T-helper 9 cell (primary cell): ENCODE data around the gene BNC2.

Source experiments
- DNase-seq: peaks from one replicate; pipeline ENCODE4 v3.0.0-alpha.2; 2020

Gene BNC2

DNA sequence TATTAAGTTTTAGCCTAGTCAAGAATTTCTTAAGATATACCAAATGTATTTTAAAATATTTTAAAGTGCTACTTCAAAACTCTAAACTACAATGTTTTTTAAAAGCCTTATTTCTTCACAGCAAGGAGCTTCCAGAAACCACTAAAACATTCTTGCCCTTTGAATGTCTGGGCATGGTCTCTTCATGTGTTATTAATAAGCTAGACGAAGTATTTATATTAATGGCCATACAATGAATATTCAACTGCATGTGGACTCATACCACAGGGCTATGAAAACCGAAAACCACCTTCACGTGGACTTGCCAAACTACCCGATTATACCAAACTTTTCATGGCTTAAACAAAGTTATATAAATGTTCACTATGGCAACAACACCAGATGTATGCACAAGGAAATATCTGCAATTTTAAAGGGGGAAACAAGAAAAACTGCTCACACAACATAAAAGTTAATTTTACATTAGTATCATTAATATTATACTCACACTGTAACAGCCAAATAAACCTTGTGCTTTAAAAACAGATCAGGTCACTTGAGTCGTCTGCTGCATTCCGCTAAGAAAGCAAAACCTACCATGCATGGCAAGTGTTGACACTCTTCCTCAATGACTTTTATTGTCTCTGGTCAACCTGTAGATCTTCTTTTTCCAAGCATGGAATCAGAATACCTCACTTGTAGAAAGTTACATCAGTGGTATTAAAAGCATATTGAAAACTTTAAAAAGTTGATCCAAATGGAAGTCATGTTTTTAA, 246.3 kb downstream of the BNC2 start:
- no peak for DNase-seq

DNA sequence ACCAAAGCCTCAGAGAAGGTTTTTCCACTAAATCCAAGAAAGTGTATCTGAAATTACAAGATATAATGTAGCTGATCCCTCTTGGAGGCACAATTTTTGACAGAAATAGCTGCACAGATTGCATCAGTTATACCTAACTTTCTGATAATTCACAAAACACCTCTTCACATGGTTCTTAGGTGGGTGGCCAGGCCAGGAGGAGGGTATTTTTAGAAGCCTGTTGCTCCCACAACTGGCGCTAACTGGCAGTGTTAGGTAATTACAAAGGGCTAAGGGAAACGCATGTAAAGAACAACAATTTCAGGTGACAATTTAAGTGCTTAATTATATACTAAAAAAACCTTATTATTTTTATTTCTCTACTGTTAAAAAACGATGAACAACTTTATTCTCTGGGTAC, 247.9 kb downstream of the BNC2 start:
- no peak for DNase-seq

DNA sequence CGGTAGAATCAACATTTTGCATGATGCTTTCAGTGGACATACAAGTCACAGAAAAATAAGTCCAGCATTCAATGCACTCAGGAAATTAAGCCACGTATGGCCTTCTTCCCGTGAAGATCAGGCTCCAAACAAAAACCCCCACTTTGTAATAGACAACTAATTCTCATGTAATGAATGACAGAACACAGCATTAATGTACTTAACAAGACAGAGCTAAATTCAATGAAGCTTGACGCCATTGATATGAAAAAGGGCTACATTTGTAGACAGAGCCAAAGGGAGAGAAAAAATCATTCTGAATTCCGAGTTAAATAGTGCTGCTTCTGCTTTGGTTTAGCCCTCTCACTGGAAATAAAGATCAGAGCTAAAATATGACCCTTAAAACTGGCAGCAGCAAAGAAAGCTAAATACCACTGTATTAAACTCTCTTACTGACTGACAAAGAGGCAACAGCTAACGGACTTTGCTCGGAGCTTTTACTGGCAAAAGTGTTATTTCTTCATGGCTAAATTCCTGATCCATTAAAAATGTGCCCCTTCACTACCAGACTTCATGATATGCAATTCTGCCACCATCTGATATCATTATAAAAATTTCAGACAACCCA, 250.5 kb downstream of the BNC2 start:
- no peak for DNase-seq

DNA sequence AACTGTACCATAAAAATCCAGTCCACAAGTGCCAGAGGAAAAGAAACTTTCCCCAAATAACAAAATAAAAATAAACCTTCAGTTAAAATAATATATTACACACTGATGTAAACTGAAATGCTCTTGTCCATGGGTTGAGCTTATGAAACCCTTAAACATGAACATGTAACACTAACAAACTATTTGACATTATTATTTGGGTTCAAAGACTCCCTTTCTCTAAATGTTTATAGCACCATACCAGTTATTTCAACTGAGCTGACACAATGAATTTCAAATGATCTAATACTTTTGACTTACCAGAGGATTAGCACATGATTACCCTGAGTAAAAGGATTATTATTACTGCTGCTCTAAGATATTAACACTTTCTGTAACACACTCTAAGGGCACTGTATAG, 251.1 kb downstream of the BNC2 start:
- no peak for DNase-seq

DNA sequence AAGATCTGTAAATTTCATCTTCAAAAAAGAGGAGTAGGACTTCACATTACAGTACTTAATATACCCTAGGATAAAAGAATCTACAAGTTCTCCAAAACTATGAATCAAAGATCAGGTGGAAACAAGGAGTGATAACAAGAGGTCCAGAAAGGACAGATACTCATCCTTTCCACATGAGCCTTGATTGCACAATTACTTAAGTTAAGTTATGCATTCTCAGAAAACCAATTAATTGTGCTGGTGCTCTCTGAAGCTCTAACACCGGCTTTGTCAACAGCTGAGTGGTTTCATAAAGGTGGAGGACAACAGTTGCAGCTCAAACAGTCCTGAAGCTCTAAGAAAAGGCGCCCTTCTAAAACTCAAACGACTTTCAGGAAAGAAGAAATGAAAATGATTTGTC, 251.9 kb downstream of the BNC2 start:
- no peak for DNase-seq

DNA sequence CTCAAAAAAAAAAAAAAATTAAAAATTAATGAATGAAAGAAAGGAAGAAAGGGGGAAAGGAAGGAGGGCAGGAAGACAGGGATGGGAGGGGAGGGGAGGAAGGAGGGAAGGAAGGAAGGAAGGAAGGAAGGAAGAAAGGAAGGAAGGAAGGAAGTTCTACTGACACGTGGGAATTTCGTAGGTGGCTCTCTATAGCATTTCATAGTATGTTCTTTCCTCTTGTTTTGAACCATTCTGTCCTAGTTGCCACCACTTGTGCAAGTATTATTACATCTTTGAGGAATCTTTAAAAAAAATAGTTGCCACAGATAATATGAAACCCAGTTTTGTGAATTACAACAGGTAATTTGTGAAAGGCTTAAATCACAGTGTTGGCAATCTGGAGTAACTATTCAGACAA, 253.8 kb downstream of the BNC2 start:
- no peak for DNase-seq

DNA sequence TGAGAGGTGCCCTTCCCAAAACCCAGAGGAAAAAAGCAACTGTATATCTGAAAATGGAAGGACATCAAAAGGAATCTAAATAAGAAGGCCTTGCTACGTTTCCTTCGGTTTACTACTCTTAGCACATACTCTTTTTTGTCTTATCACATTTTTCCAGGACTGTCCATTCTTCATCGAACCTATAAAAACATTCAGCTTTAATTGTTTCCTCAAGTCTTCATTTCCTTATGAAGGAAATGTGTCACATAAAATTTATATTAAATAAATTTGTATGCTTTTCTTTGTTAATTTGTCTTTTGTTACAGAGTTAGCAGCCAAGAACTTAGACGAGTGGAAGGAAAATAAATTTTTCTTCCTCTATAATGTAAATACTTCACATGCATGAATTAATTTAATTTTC, 255.0 kb downstream of the BNC2 start:
- no peak for DNase-seq

DNA sequence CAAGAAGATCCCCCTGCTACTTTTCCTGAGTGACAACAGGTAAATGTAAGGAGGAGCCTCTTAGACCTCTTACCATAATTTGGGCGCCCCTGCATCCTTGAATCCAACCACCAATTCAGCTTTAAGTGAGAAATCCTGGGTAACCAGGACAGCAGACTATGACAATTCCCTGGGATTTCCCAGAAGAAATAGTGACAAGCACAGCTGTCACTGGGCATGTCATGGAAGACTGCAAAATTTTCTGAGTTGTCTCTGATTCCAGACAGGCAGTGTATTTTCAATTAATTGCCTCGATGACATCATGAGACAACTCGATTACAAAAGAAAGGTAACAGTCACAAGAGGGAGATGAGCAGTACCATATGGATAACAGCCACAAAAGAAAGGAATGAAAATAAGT, 256.9 kb downstream of the BNC2 start:
- no peak for DNase-seq

DNA sequence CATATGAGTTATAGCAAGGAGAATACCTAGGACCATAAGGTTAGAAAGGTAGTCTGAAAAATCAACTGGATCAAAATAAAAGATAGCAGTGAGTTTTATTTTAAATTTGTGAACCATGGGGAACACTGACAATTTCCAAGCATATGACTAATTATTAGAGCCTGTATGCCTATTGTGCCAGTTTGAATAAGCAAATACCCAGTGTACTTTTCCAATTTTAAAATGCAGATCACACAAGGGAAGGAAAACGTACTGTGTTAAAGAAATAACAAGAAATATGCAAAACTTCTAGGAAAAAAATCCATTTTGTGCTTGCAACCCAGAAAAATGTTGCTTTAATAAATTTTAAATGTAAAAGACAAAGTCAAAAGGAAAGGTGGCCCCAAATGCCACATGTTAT, 257.4 kb downstream of the BNC2 start:
- DNase-seq: no peak

DNA sequence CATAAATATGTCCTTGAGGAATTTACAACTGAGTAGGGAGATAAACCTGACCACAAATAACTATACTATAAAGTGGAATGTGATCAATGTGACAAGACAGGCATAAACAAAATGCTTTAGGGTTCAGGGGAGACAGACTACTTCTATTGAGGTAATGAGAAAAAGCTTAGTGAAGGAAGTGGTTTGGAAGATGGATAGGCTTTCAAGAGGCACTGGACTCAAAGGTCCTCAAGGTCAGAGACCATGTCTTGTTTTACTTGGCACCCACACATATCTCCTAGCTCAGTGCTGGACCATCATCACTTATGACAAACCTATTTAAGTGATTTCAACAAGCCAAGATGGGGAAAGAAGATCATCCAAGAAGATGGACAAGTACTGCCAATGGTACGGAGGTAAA, 257.8 kb downstream of the BNC2 start:
- DNase-seq: no peak

DNA sequence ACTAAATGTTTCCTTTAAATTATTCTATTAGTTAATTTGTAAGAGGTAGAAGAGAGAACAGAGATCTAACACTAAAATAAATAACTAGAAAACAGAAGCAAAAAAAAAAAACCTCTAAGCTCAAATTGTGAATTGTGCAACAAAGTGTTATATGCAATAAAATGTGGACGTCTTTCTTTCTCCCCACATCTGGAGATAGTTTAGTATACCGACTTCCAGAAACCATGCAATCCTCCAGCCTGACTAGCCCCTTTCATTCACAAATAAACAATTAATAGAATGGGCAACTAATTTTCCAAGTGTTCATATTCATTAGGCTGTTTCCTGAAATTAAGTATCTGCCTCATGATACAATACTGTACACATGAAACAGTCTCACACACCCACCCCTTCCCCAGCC, 258.5 kb downstream of the BNC2 start:
- DNase-seq: no peak

DNA sequence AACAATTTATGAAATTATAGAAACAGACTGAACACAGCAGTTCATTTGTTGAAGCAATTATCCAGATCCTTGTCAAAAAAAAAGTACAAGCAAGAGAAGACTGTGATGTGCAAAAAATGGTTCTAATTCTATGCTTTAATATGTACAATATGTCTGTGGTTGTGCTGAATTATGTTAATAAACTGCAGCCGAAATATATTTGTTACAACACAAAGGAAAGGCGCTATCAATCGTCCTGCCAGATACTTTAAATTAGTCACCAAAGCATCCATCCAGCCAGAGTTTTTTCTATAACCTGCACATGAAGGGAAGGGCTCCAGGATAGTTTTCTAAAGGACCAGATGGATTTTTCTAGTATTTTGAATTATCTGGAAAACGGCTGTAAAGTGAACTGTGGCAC, 259.5 kb downstream of the BNC2 start:
- DNase-seq: no peak

DNA sequence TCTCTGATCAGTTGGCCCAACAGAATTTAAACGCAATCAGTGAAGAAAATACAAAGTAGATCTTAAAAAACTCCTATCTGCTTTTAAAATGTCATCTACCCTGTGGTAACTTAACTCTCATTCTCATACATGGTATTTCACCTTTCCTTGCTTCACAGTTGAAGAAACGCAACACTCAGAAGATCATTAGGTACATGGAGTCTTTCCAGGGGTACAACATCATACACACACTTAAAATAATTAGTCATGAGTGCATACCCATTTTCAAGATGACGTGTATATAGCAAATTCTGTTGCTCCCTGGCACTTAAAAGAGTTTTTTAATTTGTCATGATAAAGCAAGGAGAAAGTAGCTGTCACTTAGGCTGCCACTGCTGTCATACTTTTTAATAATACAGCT, 259.9 kb downstream of the BNC2 start:
- no peak for DNase-seq

DNA sequence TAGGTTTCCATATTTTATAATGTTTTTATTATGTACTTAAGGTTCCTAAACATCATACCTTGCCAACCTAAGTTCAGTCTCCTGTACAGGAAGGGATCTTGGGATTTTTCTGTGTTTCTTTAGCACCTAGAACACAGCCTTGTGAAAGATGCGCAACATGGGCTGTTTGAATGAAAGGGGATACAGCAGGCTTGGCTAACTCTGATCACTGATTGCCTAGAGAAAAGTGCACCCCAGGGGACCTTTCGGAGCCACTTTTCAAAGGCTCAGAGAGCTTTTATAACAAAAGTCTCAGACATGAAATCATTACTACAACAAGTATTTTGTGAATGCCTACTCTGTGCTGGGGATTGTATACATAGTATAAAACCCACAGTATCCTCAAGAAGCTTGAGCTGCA, 261.6 kb downstream of the BNC2 start:
- no peak for DNase-seq

DNA sequence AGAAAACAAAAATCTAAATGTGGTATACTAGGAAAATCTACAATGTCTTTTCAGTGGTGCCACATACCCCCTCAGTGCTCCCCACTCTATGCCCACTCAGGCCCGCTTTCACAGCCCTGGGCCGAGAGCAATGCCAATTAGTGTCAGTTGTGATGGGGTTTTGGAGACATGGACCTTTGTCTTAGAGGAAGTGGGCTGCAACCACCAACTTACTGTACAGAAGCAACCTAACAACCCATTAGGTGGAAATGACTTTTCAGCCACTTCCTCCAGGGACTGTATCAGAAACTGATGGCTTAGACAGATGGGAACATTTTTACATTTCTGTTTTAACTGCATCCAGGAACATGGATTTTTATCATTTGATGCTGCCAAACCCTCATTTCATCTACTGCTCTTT, 268.0 kb downstream of the BNC2 start:
- no peak for DNase-seq

DNA sequence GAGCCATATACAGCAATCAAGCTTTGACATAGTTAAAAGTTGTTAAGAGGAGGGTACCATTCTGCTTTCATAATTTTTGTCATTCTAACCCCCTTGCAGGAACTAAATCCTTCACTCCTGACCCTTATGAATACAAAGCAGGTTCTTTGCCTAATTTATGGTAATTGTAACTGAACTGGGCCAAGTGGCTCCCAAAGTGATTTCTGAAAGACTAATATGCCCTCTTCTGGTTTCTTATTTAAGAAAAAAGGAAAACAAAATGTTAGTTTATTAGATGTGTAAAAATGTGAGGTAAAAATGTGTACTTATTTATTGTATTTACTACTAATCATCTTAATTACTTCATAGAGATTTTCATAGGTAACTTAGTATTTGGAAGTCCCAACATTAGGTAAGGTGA, 268.5 kb downstream of the BNC2 start:
- DNase-seq: no peak

DNA sequence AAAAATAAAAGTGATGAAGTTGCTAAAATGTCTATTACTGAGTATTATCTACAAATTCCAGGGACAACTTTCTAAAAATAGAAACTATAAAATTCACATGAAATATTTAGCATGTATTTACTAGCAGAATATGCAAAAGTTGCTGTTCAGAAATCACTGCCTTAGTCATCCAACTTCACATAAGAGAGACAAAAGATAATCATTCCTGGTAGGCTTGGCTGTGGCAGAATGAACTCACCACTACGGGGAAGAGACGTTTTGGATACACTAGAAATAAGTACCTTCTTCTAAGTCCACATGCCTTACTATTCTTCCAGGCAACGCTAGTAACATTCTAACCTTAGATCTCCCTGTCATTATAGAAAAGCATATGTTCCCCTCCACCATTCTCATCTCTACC, 272.2 kb downstream of the BNC2 start:
- no peak for DNase-seq

DNA sequence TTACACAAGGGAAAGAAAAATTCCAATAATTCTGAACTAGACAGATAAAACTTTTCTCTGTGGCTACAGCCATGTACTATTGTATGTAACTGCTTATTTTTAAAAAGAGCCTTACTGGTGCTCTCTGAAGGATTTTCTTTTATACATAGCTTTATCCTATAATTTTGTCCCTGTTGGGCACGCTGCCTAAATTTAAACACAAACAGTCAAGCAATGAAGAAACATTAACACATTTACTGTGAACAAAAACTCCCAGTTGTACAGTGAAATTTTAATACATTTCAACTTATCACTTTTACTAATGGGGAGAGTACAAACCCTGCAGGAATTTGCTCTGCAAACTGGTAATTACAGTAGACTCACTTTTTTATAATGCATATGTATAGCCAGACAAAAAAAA, 273.3 kb downstream of the BNC2 start:
- DNase-seq: no peak

DNA sequence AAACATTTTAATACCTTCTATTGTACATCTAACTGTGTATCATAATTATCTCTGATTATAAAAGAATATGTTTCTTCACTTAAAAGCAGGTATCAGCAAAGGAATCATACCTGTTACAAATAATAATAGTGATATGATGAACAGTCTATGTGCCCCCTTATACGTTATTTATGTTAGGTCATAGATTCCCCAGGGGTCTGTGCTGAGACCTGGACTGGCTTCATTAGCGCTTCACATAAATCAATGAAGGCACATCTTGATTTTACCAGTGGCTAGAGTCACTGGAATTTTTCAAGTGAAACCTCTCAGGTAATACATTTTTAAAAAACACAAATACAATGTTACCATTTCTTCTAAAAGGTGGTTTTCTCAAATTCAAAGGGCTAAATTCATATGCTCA, 275.2 kb downstream of the BNC2 start:
- DNase-seq: no peak

DNA sequence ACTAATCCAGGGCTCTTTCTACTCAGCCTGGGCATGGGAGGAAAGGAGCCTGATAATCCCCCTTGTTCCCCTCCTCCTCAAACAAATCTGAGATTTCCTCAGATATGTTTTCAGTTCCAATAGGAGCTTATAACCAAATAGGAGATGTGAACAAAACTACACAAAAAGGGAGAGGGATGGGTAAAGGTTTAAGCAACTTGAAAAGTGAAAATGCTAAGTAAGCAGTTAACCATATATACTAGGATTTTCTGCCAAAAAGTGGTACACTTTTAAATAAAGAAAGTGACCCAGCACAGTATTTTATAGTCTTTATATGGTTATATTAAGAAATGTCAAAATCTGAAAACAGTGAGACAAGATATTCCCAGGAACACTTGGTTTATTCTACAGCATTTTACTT, 275.7 kb downstream of the BNC2 start:
- DNase-seq: no peak

DNA sequence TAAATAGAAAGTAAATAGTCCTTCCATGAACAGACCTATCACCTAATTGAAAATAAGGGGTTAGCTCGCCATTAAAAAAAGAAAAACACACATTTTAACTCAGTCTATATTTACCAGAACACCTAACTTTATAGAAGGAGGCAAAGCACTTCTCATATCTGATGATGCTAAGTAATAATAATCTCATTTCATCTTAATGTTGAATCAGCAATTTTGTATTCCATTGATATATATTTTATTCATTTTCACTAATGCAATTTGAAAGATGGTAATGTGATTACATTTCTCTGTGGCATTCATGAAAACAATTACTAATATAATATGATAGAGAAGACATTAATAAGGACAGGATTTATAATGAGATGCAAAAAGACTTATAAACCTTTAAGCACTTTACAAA, 276.7 kb downstream of the BNC2 start:
- DNase-seq: no peak

DNA sequence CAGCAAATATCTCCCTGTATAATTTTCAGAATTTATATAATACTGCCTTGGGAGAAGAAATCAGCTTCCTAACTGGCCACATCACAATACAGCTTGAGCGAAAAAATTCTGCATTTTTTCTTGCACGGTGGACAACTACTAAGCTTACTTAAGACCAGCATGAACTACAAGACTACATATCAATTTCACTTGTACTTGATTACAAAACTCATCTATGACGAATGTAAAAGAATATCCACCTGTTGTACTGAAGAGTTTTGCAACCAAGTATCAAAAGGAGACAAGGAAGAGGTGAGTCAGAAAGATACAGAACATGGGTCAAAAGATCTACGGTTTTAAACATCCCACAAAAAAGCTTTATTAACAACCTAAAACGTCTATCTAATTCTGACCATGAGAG, 279.4 kb downstream of the BNC2 start:
- no peak for DNase-seq

DNA sequence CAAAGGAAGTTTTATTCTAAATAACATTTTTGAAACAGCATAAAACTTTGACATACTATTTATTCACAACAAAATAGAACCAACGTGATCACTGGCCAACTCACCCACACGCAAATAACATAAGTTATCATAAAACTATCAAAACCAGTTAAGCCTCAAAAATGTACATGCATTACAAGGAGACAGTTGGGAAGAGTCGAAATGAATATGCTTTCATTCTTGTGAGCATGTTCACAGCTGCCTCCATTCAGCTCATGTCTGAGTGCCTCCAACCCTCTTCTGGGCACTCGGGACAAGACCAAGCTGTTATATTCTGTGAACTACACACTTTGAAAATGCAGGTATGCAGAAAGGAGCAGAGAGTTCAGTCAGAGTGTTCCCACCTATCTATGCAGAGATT, 284.9 kb downstream of the BNC2 start:
- no peak for DNase-seq

DNA sequence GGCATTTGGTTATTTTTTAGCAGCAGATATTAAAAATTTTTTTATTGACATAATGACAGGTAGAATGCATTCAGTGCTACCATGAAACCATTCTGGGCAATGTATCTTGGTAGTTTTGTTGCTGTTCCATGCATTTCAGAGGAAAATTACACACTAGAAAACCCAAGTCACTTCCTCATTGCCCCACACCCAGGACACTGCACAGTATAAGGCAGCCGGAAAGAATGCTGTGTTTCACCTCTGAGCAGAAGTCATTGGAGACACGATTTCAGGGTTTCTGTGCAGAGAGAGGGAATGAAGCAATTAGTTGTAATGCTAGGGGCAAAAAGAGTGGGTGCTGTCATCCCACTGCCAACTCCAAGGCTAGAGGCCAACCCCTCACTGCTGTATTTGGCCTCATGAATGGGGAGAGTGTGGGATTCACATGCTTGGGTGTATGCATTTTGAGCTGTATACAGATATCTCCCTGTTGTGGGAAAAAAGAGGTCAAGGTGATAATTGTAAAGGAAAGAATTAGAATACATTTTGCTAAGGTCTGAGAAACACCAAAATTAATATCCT, 290.5 kb downstream of the BNC2 start:
- no peak for DNase-seq

DNA sequence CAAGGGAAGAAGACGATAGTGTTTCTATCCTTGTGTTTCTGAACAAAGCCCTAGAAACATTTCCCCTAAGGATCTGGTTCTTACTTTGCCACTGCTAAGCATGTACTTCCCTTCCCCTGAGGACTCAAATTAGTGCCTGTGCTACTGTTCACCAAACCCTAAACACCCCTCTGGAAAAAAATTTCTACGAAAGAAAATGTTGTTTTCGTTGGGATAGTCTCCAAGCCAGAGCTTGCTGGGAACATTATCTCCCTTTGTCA, 294.6 kb downstream of the BNC2 start:
- DNase-seq: no peak
